Measurements from ENCODE around the gene CDK14. TPM values are rescaled to one million over a fixed set of nuclear protein-coding genes. Genes with fewer than 3 reads are reported as not detected.

Gene CDK14
- total RNA-seq, 2 experiments from 2014 or later = not detected

GRCh38 chr7:90838799-90839198 is 242.7 kb downstream of the CDK14 start:
- Mint-ChIP-seq H3K27ac (no peak overlapping the region), H3K36me3 (ENCODE audit: low read depth) (no peaks in the 10 kb centered on the region), H3K4me3 (no peak overlapping the region), H3K4me1 (no peaks in the 10 kb centered on the region), H3K27me3 (no peaks in the 10 kb centered on the region), H3K9me3 (peaks cover 14% of the 10 kb centered on the region)
- CTCF ChIA-PET = no interaction called here
- POLR2A ChIA-PET = no interaction called here
- no peak for DNase-seq

GRCh38 chr7:90839316-90839715 is 243.2 kb downstream of the CDK14 start:
- POLR2A ChIA-PET = no interaction called here
- no peaks in the 10 kb centered on the region for H3K36me3 Mint-ChIP-seq (ENCODE audit: low read depth)
- peaks cover 14% of the 10 kb centered on the region for H3K9me3 Mint-ChIP-seq
- no peaks in the 10 kb centered on the region for H3K4me1 Mint-ChIP-seq
- DNase-seq = no peak
- H3K4me3 Mint-ChIP-seq = no peak overlapping the region
- H3K27ac Mint-ChIP-seq = no peak overlapping the region
- CTCF ChIA-PET = no interaction called here
- H3K27me3 Mint-ChIP-seq = no peaks in the 10 kb centered on the region

GRCh38 chr7:90839727-90840291 is 243.7 kb downstream of the CDK14 start:
- Mint-ChIP-seq H3K27ac (no peak overlapping the region), H3K36me3 (ENCODE audit: low read depth) (no peaks in the 10 kb centered on the region), H3K4me1 (no peaks in the 10 kb centered on the region), H3K27me3 (no peaks in the 10 kb centered on the region), H3K9me3 (peaks cover 14% of the 10 kb centered on the region), H3K4me3 (no peak overlapping the region)
- ChIA-PET CTCF (no interaction called here), POLR2A (interaction anchor here (0.8 kb wide), 1 partner anchor 1680 kb away, joined by 3 read pairs; no protein-coding TSS in a partner anchor)
- no peak for DNase-seq

DNA sequence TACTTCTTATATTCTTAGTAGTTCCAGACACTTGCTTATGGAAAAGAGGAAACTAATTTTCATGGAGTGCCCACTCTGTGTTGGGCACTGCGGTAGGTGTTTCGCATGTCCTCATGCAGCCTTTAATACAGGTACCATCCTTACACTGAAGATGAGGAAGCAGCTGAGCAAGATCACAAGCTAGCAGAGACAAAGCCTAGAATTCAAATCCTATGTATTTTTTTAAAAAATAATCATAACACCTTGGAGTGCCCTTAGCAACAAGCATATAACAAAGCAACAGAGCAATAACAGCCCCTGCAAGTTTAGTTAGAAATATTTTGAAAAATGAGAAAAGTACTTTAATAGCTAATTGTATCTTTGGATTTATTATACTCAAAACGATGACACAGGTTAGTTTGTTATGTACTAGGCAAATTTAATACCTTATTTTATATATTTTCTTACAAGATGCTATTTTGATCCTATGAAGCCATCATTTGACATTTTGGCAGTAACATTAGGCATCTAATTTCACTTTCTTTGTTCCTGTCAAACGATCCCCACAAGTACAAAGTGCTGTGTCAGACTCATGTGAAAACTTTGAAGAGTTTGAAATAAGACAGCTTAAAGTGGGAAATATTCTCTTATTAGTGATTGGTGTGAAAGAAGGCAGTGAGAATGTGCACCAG is 245.8 kb downstream of the CDK14 start:
- CTCF ChIA-PET = no interaction called here
- H3K4me3 Mint-ChIP-seq = no peak overlapping the region
- H3K4me1 Mint-ChIP-seq = no peaks in the 10 kb centered on the region

DNA sequence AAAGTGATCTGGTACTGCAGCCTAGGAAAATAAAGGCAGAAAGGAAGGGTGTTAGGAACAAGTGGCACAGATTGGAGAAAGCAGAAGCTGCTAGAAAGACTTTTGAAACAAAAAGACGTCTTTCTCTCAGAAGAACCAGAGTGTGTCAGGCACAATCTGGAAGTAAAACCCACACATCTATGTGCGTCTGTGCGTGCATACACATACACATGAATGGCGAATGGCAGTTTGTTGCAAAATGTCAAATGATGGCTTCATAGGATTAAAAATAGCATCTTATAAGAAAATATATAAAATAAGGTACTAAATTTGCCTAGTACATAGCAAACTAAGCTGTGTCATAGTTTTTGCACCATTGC is 246.3 kb downstream of the CDK14 start:
- Mint-ChIP-seq H3K27ac (no peak overlapping the region), H3K36me3 (ENCODE audit: low read depth) (no peaks in the 10 kb centered on the region), H3K27me3 (no peaks in the 10 kb centered on the region), H3K9me3 (peaks cover 14% of the 10 kb centered on the region), H3K4me3 (no peak overlapping the region), H3K4me1 (no peaks in the 10 kb centered on the region)
- DNase-seq = no peak
- CTCF ChIA-PET = no interaction called here
- POLR2A ChIA-PET = no interaction called here

More for the DNA sequence above, 245.8 kb downstream of the CDK14 start:
- DNase-seq = no peak
- peaks cover 14% of the 10 kb centered on the region for H3K9me3 Mint-ChIP-seq
- H3K36me3 Mint-ChIP-seq (ENCODE audit: low read depth) = no peaks in the 10 kb centered on the region
- POLR2A ChIA-PET = no interaction called here
- H3K27me3 Mint-ChIP-seq = no peaks in the 10 kb centered on the region
- H3K27ac Mint-ChIP-seq = no peak overlapping the region

GRCh38 chr7:90843472-90843871 is 247.4 kb downstream of the CDK14 start:
- no peaks in the 10 kb centered on the region for H3K36me3 Mint-ChIP-seq (ENCODE audit: low read depth)
- H3K4me1 Mint-ChIP-seq = no peaks in the 10 kb centered on the region
- H3K27me3 Mint-ChIP-seq = no peaks in the 10 kb centered on the region
- H3K4me3 Mint-ChIP-seq = no peak overlapping the region
- no peak overlapping the region for H3K27ac Mint-ChIP-seq
- H3K9me3 Mint-ChIP-seq = peaks cover 7% of the 10 kb centered on the region
- DNase-seq = no peak
- CTCF ChIA-PET = no interaction called here
- POLR2A ChIA-PET = no interaction called here

GRCh38 chr7:90844421-90844820 is 248.3 kb downstream of the CDK14 start:
- H3K4me3 Mint-ChIP-seq = no peak overlapping the region
- H3K27me3 Mint-ChIP-seq = no peaks in the 10 kb centered on the region
- H3K36me3 Mint-ChIP-seq (ENCODE audit: low read depth) = no peaks in the 10 kb centered on the region
- no peaks in the 10 kb centered on the region for H3K4me1 Mint-ChIP-seq
- ChIA-PET POLR2A (no interaction called here), CTCF (no interaction called here)
- no peaks in the 10 kb centered on the region for H3K9me3 Mint-ChIP-seq
- H3K27ac Mint-ChIP-seq = no peak overlapping the region
- no peak for DNase-seq

- CTCF ChIA-PET = no interaction called here
- no peak for DNase-seq
- H3K4me1 Mint-ChIP-seq = no peaks in the 10 kb centered on the region
- POLR2A ChIA-PET = no interaction called here
- no peaks in the 10 kb centered on the region for H3K27me3 Mint-ChIP-seq
- no peaks in the 10 kb centered on the region for H3K36me3 Mint-ChIP-seq (ENCODE audit: low read depth)
- no peaks in the 10 kb centered on the region for H3K9me3 Mint-ChIP-seq
- H3K4me3 Mint-ChIP-seq = no peak overlapping the region
- H3K27ac Mint-ChIP-seq = no peak overlapping the region
Measured at GRCh38 chr7:90846192-90846591, 250.1 kb downstream of the CDK14 start.

DNA sequence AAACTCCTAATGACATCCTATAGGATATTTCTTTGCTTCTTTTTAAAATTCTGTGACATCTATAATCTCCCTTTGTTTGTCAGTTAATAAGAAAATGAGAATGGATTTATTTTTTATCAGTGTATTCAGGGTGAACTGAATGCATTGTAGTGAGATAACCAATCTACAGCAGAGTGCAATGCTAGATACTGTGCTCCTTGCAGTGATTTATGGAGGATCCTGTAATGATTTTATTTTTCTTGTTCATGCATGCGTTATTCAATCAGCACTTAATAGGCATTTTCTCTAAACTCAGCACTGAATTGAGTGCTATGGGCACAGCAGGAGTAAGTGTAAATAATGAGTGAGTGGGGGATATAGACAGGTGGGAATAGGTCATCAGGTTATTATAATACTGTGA is 253.9 kb downstream of the CDK14 start:
- DNase-seq = no peak
- no peak overlapping the region for H3K4me3 Mint-ChIP-seq
- H3K27me3 Mint-ChIP-seq = no peaks in the 10 kb centered on the region
- H3K4me1 Mint-ChIP-seq = no peaks in the 10 kb centered on the region
- H3K9me3 Mint-ChIP-seq = no peaks in the 10 kb centered on the region
- POLR2A ChIA-PET = no interaction called here
- no peak overlapping the region for H3K27ac Mint-ChIP-seq
- CTCF ChIA-PET = no interaction called here
- H3K36me3 Mint-ChIP-seq (ENCODE audit: low read depth) = no peaks in the 10 kb centered on the region

GRCh38 chr7:90850471-90850870 is 254.3 kb downstream of the CDK14 start:
- H3K36me3 Mint-ChIP-seq (ENCODE audit: low read depth) = no peaks in the 10 kb centered on the region
- no peak overlapping the region for H3K27ac Mint-ChIP-seq
- H3K4me1 Mint-ChIP-seq = no peaks in the 10 kb centered on the region
- POLR2A ChIA-PET = no interaction called here
- H3K27me3 Mint-ChIP-seq = no peaks in the 10 kb centered on the region
- no peak overlapping the region for H3K4me3 Mint-ChIP-seq
- CTCF ChIA-PET = no interaction called here
- H3K9me3 Mint-ChIP-seq = no peaks in the 10 kb centered on the region
- no peak for DNase-seq

DNA sequence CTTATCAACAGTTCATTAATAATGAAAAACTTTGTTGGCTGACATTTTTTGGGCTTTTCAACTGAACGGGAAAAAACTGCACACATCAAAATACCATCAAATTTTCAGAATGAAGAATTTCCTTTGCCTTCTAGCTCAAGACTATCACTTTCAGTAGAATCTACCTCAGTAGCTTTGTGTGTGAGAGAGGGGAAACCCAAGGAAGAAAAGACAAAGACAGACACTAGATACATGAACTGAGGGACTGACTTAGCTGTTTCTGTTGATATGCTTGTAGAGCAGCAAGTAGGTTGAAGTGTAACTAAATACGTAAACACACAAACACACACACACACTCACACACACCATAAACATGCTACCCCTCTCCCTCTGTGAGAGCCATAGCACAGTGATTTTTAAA is 257.1 kb downstream of the CDK14 start:
- Mint-ChIP-seq H3K9me3 (no peaks in the 10 kb centered on the region), H3K4me1 (no peaks in the 10 kb centered on the region), H3K27me3 (no peaks in the 10 kb centered on the region), H3K36me3 (ENCODE audit: low read depth) (no peaks in the 10 kb centered on the region), H3K27ac (no peak overlapping the region), H3K4me3 (no peak overlapping the region)
- no peak for DNase-seq
- ChIA-PET POLR2A (no interaction called here), CTCF (no interaction called here)

DNA sequence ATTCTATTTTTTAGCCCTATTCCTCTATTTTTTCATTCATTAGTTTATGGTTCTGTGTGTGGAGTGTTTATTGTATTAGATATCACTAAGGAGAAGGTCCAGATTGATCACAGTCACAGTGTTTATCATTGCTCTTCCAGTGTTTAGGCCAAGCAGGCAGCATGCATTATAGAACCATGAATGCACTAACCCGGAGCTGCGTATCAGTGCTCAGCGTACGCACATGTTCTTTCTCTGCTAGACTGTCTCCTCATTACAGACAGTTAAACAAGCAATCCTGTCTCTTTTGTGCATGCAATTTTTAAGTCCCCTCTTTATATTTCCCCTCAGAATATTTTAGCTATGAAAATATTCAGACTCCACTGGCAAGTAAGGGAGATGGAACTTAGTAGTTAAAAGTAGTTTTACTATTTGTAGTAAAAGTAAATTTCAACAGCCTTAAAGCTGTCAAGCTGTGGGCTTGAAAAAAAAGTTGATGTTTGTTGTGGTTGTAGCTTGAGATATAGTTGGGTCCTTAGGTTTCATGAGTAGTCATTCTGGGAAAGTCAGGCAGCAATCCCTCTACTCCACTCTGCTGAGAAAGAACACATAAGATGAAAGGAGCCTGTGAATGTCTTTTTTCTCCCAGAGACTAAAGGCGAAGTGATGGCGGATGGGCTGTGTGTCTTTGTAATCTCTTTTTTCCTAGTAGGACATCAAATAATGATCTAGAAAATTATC is 260.4 kb downstream of the CDK14 start:
- Mint-ChIP-seq H3K27me3 (no peaks in the 10 kb centered on the region), H3K36me3 (ENCODE audit: low read depth) (no peaks in the 10 kb centered on the region), H3K9me3 (no peaks in the 10 kb centered on the region), H3K27ac (no peak overlapping the region), H3K4me3 (no peak overlapping the region), H3K4me1 (no peaks in the 10 kb centered on the region)
- no peak for DNase-seq
- POLR2A ChIA-PET = no interaction called here
- CTCF ChIA-PET = no interaction called here

- no peaks in the 10 kb centered on the region for H3K9me3 Mint-ChIP-seq
- no peak overlapping the region for H3K27ac Mint-ChIP-seq
- no peak for DNase-seq
- no peaks in the 10 kb centered on the region for H3K4me1 Mint-ChIP-seq
- H3K36me3 Mint-ChIP-seq (ENCODE audit: low read depth) = no peaks in the 10 kb centered on the region
- POLR2A ChIA-PET = no interaction called here
- H3K4me3 Mint-ChIP-seq = no peak overlapping the region
- H3K27me3 Mint-ChIP-seq = no peaks in the 10 kb centered on the region
- CTCF ChIA-PET = no interaction called here
Measured at GRCh38 chr7:90857603-90858002, 261.5 kb downstream of the CDK14 start.

- no peaks in the 10 kb centered on the region for H3K9me3 Mint-ChIP-seq
- H3K27me3 Mint-ChIP-seq = no peaks in the 10 kb centered on the region
- H3K4me1 Mint-ChIP-seq = no peaks in the 10 kb centered on the region
- ChIA-PET CTCF (no interaction called here), POLR2A (no interaction called here)
- H3K27ac Mint-ChIP-seq = no peak overlapping the region
- H3K4me3 Mint-ChIP-seq = no peak overlapping the region
- DNase-seq = no peak
- H3K36me3 Mint-ChIP-seq (ENCODE audit: low read depth) = no peaks in the 10 kb centered on the region
Measured at GRCh38 chr7:90858546-90858945, 262.4 kb downstream of the CDK14 start.
